GM12873 (cell line): Measurements from ENCODE around the gene TEDDM1.

Experiments
- CTCF ChIP-seq: IDR thresholded peaks from 2 replicates; pipeline ENCODE4 v1.5.1; 2012; ENCODE audit warnings: low read depth, mild to moderate bottlenecking, moderate library complexity, low read length, control low read depth; ENCODE audit not compliant: insufficient read depth; ENCODE audit errors: missing control alignments

TEDDM1 gene

GRCh38 chr1:182400567-182400966 lies at the start of gene TEDDM1:
TSS of gene TEDDM1 (minus strand) at chr1:182400667. CDS start at chr1:182400485, 182 bp downstream.
- no peak for TF ChIP-seq CTCF

- TF ChIP-seq CTCF: no peak
Measured at GRCh38 chr1:182450087-182450486, 49.6 kb upstream of the TEDDM1 start, which contains the start of gene RGSL1. TSS of gene RGSL1 (plus strand) at chr1:182450146. CDS start at chr1:182450166, 20 bp downstream.

GRCh38 chr1:182447660-182448059 lies 47.2 kb upstream of the TEDDM1 start:
- TF ChIP-seq CTCF: no peak

GRCh38 chr1:182446033-182446669 lies 45.7 kb upstream of the TEDDM1 start:
- TF ChIP-seq CTCF: peak; percentile 74

- TF ChIP-seq CTCF: peak; percentile 51
Measured at GRCh38 chr1:182444497-182444896, 44.0 kb upstream of the TEDDM1 start.

- TF ChIP-seq CTCF: no peak
Measured at GRCh38 chr1:182442333-182442732, 41.9 kb upstream of the TEDDM1 start.

GRCh38 chr1:182441719-182442118 lies 41.3 kb upstream of the TEDDM1 start:
- TF ChIP-seq CTCF: no peak
